ENCODE results near the gene TANC1. TPM values are rescaled to one million over a fixed set of nuclear protein-coding genes. Genes with fewer than 3 reads are reported as not detected.

TANC1 gene
- polyA plus RNA-seq, 1 donor from 2014 or later, result 0.37 TPM

DNA sequence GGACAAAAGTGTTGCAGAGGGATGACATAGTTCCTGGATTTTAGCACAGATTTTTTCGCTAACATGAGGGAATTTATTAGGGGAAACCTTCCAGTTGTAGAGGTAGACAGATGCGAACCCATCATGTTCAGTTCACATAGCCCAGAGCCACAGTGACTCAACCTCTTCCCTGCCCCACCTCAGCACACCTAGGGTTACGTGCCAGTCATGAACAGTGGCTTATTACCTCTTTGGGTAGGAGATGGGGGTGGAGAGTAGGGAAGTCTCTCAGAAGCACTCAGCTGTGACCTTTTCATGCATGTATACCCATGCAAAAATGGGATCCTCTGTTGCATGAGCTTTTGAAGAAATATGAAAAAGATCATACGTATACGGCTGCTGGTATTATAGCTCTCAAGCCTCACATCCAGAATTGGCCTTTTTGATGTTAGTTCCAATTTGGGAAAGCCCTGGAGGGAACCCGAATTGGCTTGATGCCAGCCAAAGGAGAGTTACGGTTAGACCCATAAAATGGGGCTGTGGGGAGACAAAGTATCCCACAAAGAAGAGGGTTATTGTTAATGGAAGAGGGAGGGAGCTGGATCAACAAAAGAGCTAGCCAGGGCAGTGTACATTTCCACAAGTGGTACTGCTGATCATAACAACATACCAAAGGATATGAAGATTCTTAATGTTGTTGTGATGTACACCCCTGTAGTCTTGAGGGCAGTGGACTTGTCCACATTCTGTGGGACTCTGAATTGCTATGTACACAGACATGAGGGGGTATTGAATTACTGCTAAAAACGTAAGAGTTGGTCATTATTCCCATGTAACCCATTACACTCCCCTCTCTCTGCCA lies 4.9 kb downstream of the TANC1 start:
- no peak overlapping the region for H3K4me2 ChIP-seq (ENCODE audit: low read length)
- H3K9ac ChIP-seq (ENCODE audit: low read length), result no peak overlapping the region
- no peak overlapping the region for H3K27ac ChIP-seq (ENCODE audit: low read length)
- H3F3A ChIP-seq (ENCODE audit: insufficient read depth, low read length, poor library complexity, severe bottlenecking), result no peaks in the 10 kb centered on the region
- H3K9me3 ChIP-seq (ENCODE audit: low read length), result no peaks in the 10 kb centered on the region
- TF ChIP-seq POLR2AphosphoS5 (IDR thresholded peaks at IDR 0.05), result no peak
- no peak for TF ChIP-seq TAF1 (IDR thresholded peaks at IDR 0.05; ENCODE audit: low read depth)
- TF ChIP-seq SMC3 (conservative IDR thresholded peaks at IDR 0.05; ENCODE audit: poor library complexity), result no peak
- TF ChIP-seq, protein P1, sequence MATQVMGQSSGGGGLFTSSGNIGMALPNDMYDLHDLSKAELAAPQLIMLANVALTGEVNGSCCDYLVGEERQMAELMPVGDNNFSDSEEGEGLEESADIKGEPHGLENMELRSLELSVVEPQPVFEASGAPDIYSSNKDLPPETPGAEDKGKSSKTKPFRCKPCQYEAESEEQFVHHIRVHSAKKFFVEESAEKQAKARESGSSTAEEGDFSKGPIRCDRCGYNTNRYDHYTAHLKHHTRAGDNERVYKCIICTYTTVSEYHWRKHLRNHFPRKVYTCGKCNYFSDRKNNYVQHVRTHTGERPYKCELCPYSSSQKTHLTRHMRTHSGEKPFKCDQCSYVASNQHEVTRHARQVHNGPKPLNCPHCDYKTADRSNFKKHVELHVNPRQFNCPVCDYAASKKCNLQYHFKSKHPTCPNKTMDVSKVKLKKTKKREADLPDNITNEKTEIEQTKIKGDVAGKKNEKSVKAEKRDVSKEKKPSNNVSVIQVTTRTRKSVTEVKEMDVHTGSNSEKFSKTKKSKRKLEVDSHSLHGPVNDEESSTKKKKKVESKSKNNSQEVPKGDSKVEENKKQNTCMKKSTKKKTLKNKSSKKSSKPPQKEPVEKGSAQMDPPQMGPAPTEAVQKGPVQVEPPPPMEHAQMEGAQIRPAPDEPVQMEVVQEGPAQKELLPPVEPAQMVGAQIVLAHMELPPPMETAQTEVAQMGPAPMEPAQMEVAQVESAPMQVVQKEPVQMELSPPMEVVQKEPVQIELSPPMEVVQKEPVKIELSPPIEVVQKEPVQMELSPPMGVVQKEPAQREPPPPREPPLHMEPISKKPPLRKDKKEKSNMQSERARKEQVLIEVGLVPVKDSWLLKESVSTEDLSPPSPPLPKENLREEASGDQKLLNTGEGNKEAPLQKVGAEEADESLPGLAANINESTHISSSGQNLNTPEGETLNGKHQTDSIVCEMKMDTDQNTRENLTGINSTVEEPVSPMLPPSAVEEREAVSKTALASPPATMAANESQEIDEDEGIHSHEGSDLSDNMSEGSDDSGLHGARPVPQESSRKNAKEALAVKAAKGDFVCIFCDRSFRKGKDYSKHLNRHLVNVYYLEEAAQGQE (IDR thresholded peaks at IDR 0.05; ENCODE audit: borderline replicate concordance), result no peak
- no peak for TF ChIP-seq EZH2 (IDR thresholded peaks at IDR 0.05; ENCODE audit: borderline replicate concordance, insufficient read depth, low read length, poor library complexity, severe bottlenecking)
- TF ChIP-seq EP300 (conservative IDR thresholded peaks at IDR 0.05; ENCODE audit: poor library complexity, severe bottlenecking), result no peak
- TF ChIP-seq CTCF (IDR thresholded peaks at IDR 0.05; ENCODE audit: poor library complexity, severe bottlenecking), result no peak
- no peak for TF ChIP-seq RAD21 (conservative IDR thresholded peaks at IDR 0.05)
- TF ChIP-seq MXI1 (conservative IDR thresholded peaks at IDR 0.05; ENCODE audit: poor library complexity, severe bottlenecking), result no peak
- no peaks in the 10 kb centered on the region for H4K20me1 ChIP-seq (ENCODE audit: insufficient read depth)
- no peak overlapping the region for H2AFZ ChIP-seq (ENCODE audit: low read depth, low read length)
- no peak overlapping the region for H3K4me3 ChIP-seq (ENCODE audit: low read length)
- H3K27me3 ChIP-seq (ENCODE audit: insufficient read depth, low read depth, low read length), result peaks cover 52% of the 10 kb centered on the region
- H3K79me2 ChIP-seq (replicated peaks; ENCODE audit: insufficient read depth, low read length), result no peaks in the 10 kb centered on the region
- no peaks in the 10 kb centered on the region for H3K36me3 ChIP-seq (ENCODE audit: insufficient read depth, low read length)
- H3K9me2 ChIP-seq (ENCODE audit: insufficient read depth, low read length), result no peaks in the 10 kb centered on the region

DNA sequence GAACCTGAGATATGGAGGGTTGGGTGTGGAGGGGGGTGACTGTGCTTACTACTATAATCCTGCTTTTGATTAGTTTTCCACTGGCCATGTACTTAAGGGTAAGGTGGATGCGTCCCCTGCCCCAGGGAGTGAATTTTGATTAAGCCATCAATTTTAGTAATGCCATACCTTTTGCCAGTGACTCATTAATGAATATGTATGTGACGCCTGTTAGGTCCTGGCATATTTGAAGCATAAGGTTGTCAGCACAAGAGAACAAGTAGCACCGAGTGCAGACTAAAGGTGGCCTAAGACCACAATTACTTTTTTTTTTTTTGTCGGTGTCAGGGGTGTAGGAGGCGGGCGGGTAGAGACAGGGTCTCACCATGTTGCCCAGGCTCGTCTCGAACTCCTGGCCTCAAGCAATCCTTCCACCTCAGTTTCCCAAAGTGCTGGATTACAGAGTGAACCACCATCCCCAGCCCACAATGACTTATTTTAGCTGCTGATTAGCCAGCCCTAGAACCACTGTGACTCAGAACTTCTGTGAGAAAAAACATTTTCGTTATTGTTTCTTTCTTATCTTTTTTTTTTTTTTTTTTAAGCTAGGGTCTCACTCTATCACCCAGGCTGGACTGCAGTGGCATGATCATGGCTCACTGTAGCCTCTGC lies 7.0 kb downstream of the TANC1 start:
- Histone ChIP-seq H3K9ac (ENCODE audit: low read length) (no peak overlapping the region), H2AFZ (ENCODE audit: low read depth, low read length) (no peak overlapping the region), H3K36me3 (ENCODE audit: insufficient read depth, low read length) (no peaks in the 10 kb centered on the region), H3K9me2 (ENCODE audit: insufficient read depth, low read length) (no peaks in the 10 kb centered on the region), H3F3A (ENCODE audit: insufficient read depth, low read length, poor library complexity, severe bottlenecking) (no peaks in the 10 kb centered on the region), H3K27me3 (ENCODE audit: insufficient read depth, low read depth, low read length) (peaks cover 32% of the 10 kb centered on the region), H3K4me2 (ENCODE audit: low read length) (no peak overlapping the region), H3K4me3 (ENCODE audit: low read length) (no peak overlapping the region), H3K27ac (ENCODE audit: low read length) (no peak overlapping the region), H3K79me2 (replicated peaks; ENCODE audit: insufficient read depth, low read length) (no peaks in the 10 kb centered on the region), H4K20me1 (ENCODE audit: insufficient read depth) (no peaks in the 10 kb centered on the region), H3K9me3 (ENCODE audit: low read length) (no peaks in the 10 kb centered on the region)
- TF ChIP-seq TAF1 (IDR thresholded peaks at IDR 0.05; ENCODE audit: low read depth) (no peak), CTCF (IDR thresholded peaks at IDR 0.05; ENCODE audit: poor library complexity, severe bottlenecking) (no peak), MXI1 (conservative IDR thresholded peaks at IDR 0.05; ENCODE audit: poor library complexity, severe bottlenecking) (no peak), EP300 (conservative IDR thresholded peaks at IDR 0.05; ENCODE audit: poor library complexity, severe bottlenecking) (no peak), POLR2AphosphoS5 (IDR thresholded peaks at IDR 0.05) (no peak), EZH2 (IDR thresholded peaks at IDR 0.05; ENCODE audit: borderline replicate concordance, insufficient read depth, low read length, poor library complexity, severe bottlenecking) (no peak), RAD21 (conservative IDR thresholded peaks at IDR 0.05) (no peak), SMC3 (conservative IDR thresholded peaks at IDR 0.05; ENCODE audit: poor library complexity) (no peak)
- TF ChIP-seq, protein P1 (IDR thresholded peaks at IDR 0.05; ENCODE audit: borderline replicate concordance), result no peak

All from neural cell (in vitro differentiated cells).